Measurements from ENCODE around the gene CECR2.

Gene CECR2

GRCh38 chr22:17380359-17381087 is 11.3 kb downstream of the CECR2 start:
- no peak for DNase-seq (ENCODE audit: extremely low read depth, low read depth)
- H3K4me3 ChIP-seq (replicated peaks; ENCODE audit: low read depth, low read length) = no peak overlapping the region
- no peak for TF ChIP-seq CTCF (IDR thresholded peaks at IDR 0.05; ENCODE audit: low read depth, low read length, missing control alignments)

- no peak for TF ChIP-seq CTCF (IDR thresholded peaks at IDR 0.05; ENCODE audit: low read depth, low read length, missing control alignments)
- no peak overlapping the region for H3K4me3 ChIP-seq (replicated peaks; ENCODE audit: low read depth, low read length)
- no peak for DNase-seq (ENCODE audit: extremely low read depth, low read depth)
Measured at GRCh38 chr22:17381192-17381913, 12.1 kb downstream of the CECR2 start.

- no peak for TF ChIP-seq CTCF (IDR thresholded peaks at IDR 0.05; ENCODE audit: low read depth, low read length, missing control alignments)
- DNase-seq (ENCODE audit: extremely low read depth, low read depth) = no peak
- no peak overlapping the region for H3K4me3 ChIP-seq (replicated peaks; ENCODE audit: low read depth, low read length)
Measured at GRCh38 chr22:17384612-17385330, 15.5 kb downstream of the CECR2 start.

GRCh38 chr22:17387356-17387755 is 18.1 kb downstream of the CECR2 start:
- no peak for TF ChIP-seq CTCF (IDR thresholded peaks at IDR 0.05; ENCODE audit: low read depth, low read length, missing control alignments)
- DNase-seq (ENCODE audit: extremely low read depth, low read depth) = no peak
- no peak overlapping the region for H3K4me3 ChIP-seq (replicated peaks; ENCODE audit: low read depth, low read length)

GRCh38 chr22:17388235-17388634 is 19.0 kb downstream of the CECR2 start:
- DNase-seq (ENCODE audit: extremely low read depth, low read depth) = no peak
- no peak for TF ChIP-seq CTCF (IDR thresholded peaks at IDR 0.05; ENCODE audit: low read depth, low read length, missing control alignments)
- H3K4me3 ChIP-seq (replicated peaks; ENCODE audit: low read depth, low read length) = no peak overlapping the region

GRCh38 chr22:17390087-17390486 is 20.8 kb downstream of the CECR2 start:
- no peak for DNase-seq (ENCODE audit: extremely low read depth, low read depth)
- no peak for TF ChIP-seq CTCF (IDR thresholded peaks at IDR 0.05; ENCODE audit: low read depth, low read length, missing control alignments)
- no peak overlapping the region for H3K4me3 ChIP-seq (replicated peaks; ENCODE audit: low read depth, low read length)

Data from HFF-Myc (cell line).